ENCODE measurements around the gene MFN1. TPM values are rescaled to one million over a fixed set of nuclear protein-coding genes. Genes with fewer than 3 reads are reported as not detected.

The MFN1 gene
- total RNA-seq, 1 donor from 2014 or later: 53.1 TPM

DNA sequence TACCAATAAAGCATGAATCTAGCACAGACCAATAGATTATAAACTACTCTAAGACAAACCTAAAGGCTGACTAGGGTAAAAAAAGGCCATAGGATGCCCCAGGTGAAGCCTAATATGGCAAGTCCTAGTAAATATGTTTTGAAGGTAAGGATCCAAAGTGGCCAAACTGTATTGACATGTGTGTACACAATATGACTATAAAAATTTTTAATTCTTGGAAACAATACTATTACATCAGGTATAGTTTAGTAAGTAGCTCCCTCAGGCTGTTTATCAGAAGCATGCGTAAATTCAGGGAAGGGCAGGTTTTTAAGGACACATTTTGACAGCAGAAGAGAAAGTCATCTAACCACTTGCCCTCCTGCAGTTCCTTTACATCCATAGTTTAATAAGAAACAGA lies 84.9 kb downstream of the MFN1 start:
- peaks cover 4% of the 10 kb centered on the region for H3K36me3 Mint-ChIP-seq (ENCODE audit: low read depth, unreplicated experiment)
- Histone ChIP-seq H3K4me1 (ENCODE audit: insufficient read depth, low read length) (no peaks in the 10 kb centered on the region), H4K20me1 (ENCODE audit: insufficient read depth, low read length) (peaks cover 91% of the 10 kb centered on the region), H3K9me3 (ENCODE audit: insufficient read depth, low read depth, low read length) (no peaks in the 10 kb centered on the region), H3K27me3 (ENCODE audit: insufficient read depth, low read length) (no peaks in the 10 kb centered on the region), H3K36me3 (ENCODE audit: insufficient read depth, low read length) (no peaks in the 10 kb centered on the region), H3K9ac (ENCODE audit: low read length) (no peak overlapping the region), H3K4me3 (ENCODE audit: insufficient read depth, low read depth, low read length) (no peak overlapping the region), H3K79me2 (ENCODE audit: insufficient read depth, low read length) (peaks cover 98% of the 10 kb centered on the region), H3K27ac (ENCODE audit: low read depth, low read length) (no peak overlapping the region), H2AFZ (ENCODE audit: low read depth, low read length) (no peak overlapping the region), H3K4me2 (ENCODE audit: low read length) (no peak overlapping the region)
- no peaks in the 10 kb centered on the region for H3K9me3 Mint-ChIP-seq (ENCODE audit: unreplicated experiment)
- TF ChIP-seq, protein P1, sequence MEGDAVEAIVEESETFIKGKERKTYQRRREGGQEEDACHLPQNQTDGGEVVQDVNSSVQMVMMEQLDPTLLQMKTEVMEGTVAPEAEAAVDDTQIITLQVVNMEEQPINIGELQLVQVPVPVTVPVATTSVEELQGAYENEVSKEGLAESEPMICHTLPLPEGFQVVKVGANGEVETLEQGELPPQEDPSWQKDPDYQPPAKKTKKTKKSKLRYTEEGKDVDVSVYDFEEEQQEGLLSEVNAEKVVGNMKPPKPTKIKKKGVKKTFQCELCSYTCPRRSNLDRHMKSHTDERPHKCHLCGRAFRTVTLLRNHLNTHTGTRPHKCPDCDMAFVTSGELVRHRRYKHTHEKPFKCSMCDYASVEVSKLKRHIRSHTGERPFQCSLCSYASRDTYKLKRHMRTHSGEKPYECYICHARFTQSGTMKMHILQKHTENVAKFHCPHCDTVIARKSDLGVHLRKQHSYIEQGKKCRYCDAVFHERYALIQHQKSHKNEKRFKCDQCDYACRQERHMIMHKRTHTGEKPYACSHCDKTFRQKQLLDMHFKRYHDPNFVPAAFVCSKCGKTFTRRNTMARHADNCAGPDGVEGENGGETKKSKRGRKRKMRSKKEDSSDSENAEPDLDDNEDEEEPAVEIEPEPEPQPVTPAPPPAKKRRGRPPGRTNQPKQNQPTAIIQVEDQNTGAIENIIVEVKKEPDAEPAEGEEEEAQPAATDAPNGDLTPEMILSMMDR (IDR thresholded peaks at IDR 0.05; ENCODE audit: insufficient read depth, low read depth, low read length): no peak
- no peak for TF ChIP-seq EZH2 (IDR thresholded peaks at IDR 0.05; ENCODE audit: insufficient read depth, low read length)
- no peaks in the 10 kb centered on the region for H3K27me3 Mint-ChIP-seq (ENCODE audit: low read depth, unreplicated experiment)
- DNase-seq (ENCODE audit: low read depth) (no peak), FAIRE-seq (no peak)
- peak overlapping the region; percentile 68 for H3K27ac Mint-ChIP-seq (ENCODE audit: unreplicated experiment)
- H3K4me1 Mint-ChIP-seq (ENCODE audit: low read depth, unreplicated experiment): peaks cover 31% of the 10 kb centered on the region
- H3K4me3 Mint-ChIP-seq (ENCODE audit: unreplicated experiment): no peak overlapping the region

GRCh38 chr3:179436517-179436916 lies 89.0 kb downstream of the MFN1 start:
- Histone ChIP-seq H3K27ac (ENCODE audit: low read depth, low read length) (no peak overlapping the region), H3K9me3 (ENCODE audit: insufficient read depth, low read depth, low read length) (no peaks in the 10 kb centered on the region), H2AFZ (ENCODE audit: low read depth, low read length) (no peak overlapping the region), H3K79me2 (ENCODE audit: insufficient read depth, low read length) (peaks cover 98% of the 10 kb centered on the region), H3K36me3 (ENCODE audit: insufficient read depth, low read length) (no peaks in the 10 kb centered on the region), H3K4me2 (ENCODE audit: low read length) (no peak overlapping the region), H4K20me1 (ENCODE audit: insufficient read depth, low read length) (peaks cover 82% of the 10 kb centered on the region), H3K4me1 (ENCODE audit: insufficient read depth, low read length) (no peaks in the 10 kb centered on the region), H3K9ac (ENCODE audit: low read length) (no peak overlapping the region), H3K4me3 (ENCODE audit: insufficient read depth, low read depth, low read length) (no peak overlapping the region), H3K27me3 (ENCODE audit: insufficient read depth, low read length) (no peaks in the 10 kb centered on the region)
- no peaks in the 10 kb centered on the region for H3K9me3 Mint-ChIP-seq (ENCODE audit: unreplicated experiment)
- peaks cover 2% of the 10 kb centered on the region for H3K36me3 Mint-ChIP-seq (ENCODE audit: low read depth, unreplicated experiment)
- no peak for TF ChIP-seq EZH2 (IDR thresholded peaks at IDR 0.05; ENCODE audit: insufficient read depth, low read length)
- TF ChIP-seq, protein P1 (IDR thresholded peaks at IDR 0.05; ENCODE audit: insufficient read depth, low read depth, low read length): no peak
- H3K27me3 Mint-ChIP-seq (ENCODE audit: low read depth, unreplicated experiment): no peaks in the 10 kb centered on the region
- no peak for DNase-seq (ENCODE audit: low read depth)
- H3K4me1 Mint-ChIP-seq (ENCODE audit: low read depth, unreplicated experiment): peaks cover 24% of the 10 kb centered on the region
- no peak overlapping the region for H3K4me3 Mint-ChIP-seq (ENCODE audit: unreplicated experiment)
- FAIRE-seq: no peak
- no peak overlapping the region for H3K27ac Mint-ChIP-seq (ENCODE audit: unreplicated experiment)

DNA sequence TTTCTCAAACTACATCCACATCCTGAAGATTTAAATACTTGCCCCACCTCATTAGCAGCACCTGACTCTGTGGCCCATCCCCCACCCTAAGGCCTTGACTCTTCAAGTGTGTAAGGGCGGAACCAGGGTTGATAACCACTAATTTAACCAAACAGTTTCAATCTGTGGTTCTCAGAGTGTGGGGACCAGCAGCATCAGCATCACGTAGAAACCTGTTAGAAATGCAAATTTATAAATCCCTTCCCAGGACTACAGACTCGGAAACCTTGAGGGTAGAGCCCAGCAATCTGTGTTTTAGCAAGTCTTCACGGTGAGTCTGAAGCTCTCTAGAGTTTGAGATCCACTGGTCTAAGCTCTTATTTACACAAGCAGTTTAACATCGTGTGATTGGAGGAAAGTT lies 91.3 kb downstream of the MFN1 start:
- no peak overlapping the region for H2AFZ ChIP-seq (ENCODE audit: low read depth, low read length)
- FAIRE-seq (no peak), DNase-seq (ENCODE audit: low read depth) (no peak)
- no peak overlapping the region for H3K9ac ChIP-seq (ENCODE audit: low read length)
- no peak overlapping the region for H3K4me3 Mint-ChIP-seq (ENCODE audit: unreplicated experiment)
- no peak for TF ChIP-seq EZH2 (IDR thresholded peaks at IDR 0.05; ENCODE audit: insufficient read depth, low read length)
- TF ChIP-seq, protein P1 (IDR thresholded peaks at IDR 0.05; ENCODE audit: insufficient read depth, low read depth, low read length): no peak
- no peak overlapping the region for H3K27ac ChIP-seq (ENCODE audit: low read depth, low read length)
- no peaks in the 10 kb centered on the region for H3K27me3 Mint-ChIP-seq (ENCODE audit: low read depth, unreplicated experiment)
- peaks cover 97% of the 10 kb centered on the region for H3K79me2 ChIP-seq (ENCODE audit: insufficient read depth, low read length)
- peaks cover 79% of the 10 kb centered on the region for H4K20me1 ChIP-seq (ENCODE audit: insufficient read depth, low read length)
- peaks cover 5% of the 10 kb centered on the region for H3K36me3 Mint-ChIP-seq (ENCODE audit: low read depth, unreplicated experiment)
- no peaks in the 10 kb centered on the region for H3K27me3 ChIP-seq (ENCODE audit: insufficient read depth, low read length)
- H3K27ac Mint-ChIP-seq (ENCODE audit: unreplicated experiment): no peak overlapping the region
- H3K4me1 Mint-ChIP-seq (ENCODE audit: low read depth, unreplicated experiment): peaks cover 6% of the 10 kb centered on the region
- no peak overlapping the region for H3K4me2 ChIP-seq (ENCODE audit: low read length)
- H3K4me1 ChIP-seq (ENCODE audit: insufficient read depth, low read length): no peaks in the 10 kb centered on the region
- H3K4me3 ChIP-seq (ENCODE audit: insufficient read depth, low read depth, low read length): no peak overlapping the region
- H3K9me3 Mint-ChIP-seq (ENCODE audit: unreplicated experiment): no peaks in the 10 kb centered on the region
- no peaks in the 10 kb centered on the region for H3K36me3 ChIP-seq (ENCODE audit: insufficient read depth, low read length)
- no peaks in the 10 kb centered on the region for H3K9me3 ChIP-seq (ENCODE audit: insufficient read depth, low read depth, low read length)

Other genes with a start within 250 kb of the MFN1 start
- gene PIK3CA, start 199.4 kb upstream of the MFN1 start, total RNA-seq: 28.0 and 29.7 TPM in 2 replicates
- 0.75 and 1.7 TPM in 2 replicates for gene KCNMB3, start 96.6 kb upstream of the MFN1 start, total RNA-seq
- gene ZNF639, start 24.7 kb upstream of the MFN1 start, total RNA-seq: 34.4 and 36.1 TPM in 2 replicates
- 83.7 and 85.7 TPM in 2 replicates for gene GNB4, start 103.8 kb downstream of the MFN1 start, total RNA-seq
- gene ACTL6A, start 215.2 kb downstream of the MFN1 start, total RNA-seq: 43.2 and 47.0 TPM in 2 replicates